ENCODE measurements around the gene SLC1A3. TPM values are rescaled to one million over a fixed set of nuclear protein-coding genes. Genes with fewer than 3 reads are reported as not detected.

The SLC1A3 gene
- total and polyA plus RNA-seq, 10 of the 15 experiments (the other 5 are each of a cell fraction or from before 2014, with no cell fraction given) = 0.23 to 4.4 (median 3.3) TPM

DNA sequence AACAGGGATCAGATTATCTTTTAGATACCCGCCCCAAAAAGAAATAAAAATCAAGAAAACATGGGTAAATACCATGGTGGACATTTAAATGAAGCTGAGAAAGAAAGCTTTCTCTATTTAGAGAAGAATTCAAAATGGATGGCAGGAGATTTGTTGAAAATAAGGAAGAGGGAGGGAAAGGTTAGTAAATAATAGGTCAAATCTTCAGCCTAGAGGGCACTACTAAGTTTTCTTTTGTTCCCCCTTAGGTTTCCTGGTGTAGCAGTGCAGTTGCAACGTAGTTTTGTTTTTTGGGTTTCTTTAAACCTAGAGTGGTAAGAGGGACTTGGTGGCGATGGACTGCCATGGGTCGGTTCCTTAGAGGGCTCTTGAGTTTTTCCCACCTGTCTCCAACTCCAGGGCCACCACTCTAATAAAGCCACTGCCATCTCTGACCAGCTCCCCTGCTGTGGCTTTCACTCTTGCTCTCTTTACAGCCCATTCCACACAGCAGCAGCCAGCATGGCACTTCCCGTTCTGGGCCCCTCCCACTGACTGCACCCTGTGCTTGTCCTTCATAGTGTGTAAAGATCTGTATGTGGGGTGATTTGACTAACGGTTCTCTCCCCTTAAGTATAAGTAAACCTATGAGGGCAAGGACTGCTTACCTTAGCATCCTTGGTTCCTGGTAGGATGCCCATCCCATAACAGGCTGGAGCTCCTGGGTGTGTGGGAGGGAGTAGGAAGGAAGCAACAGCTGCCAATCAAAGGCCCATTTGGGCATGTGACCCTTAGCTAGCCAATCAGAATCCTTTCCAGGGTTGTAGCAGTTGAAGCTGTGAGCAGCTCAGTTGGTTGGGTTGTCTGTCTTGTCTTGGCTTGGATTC lies 118.3 kb downstream of the SLC1A3 start (continued):
- TF ChIP-seq, protein P1, sequence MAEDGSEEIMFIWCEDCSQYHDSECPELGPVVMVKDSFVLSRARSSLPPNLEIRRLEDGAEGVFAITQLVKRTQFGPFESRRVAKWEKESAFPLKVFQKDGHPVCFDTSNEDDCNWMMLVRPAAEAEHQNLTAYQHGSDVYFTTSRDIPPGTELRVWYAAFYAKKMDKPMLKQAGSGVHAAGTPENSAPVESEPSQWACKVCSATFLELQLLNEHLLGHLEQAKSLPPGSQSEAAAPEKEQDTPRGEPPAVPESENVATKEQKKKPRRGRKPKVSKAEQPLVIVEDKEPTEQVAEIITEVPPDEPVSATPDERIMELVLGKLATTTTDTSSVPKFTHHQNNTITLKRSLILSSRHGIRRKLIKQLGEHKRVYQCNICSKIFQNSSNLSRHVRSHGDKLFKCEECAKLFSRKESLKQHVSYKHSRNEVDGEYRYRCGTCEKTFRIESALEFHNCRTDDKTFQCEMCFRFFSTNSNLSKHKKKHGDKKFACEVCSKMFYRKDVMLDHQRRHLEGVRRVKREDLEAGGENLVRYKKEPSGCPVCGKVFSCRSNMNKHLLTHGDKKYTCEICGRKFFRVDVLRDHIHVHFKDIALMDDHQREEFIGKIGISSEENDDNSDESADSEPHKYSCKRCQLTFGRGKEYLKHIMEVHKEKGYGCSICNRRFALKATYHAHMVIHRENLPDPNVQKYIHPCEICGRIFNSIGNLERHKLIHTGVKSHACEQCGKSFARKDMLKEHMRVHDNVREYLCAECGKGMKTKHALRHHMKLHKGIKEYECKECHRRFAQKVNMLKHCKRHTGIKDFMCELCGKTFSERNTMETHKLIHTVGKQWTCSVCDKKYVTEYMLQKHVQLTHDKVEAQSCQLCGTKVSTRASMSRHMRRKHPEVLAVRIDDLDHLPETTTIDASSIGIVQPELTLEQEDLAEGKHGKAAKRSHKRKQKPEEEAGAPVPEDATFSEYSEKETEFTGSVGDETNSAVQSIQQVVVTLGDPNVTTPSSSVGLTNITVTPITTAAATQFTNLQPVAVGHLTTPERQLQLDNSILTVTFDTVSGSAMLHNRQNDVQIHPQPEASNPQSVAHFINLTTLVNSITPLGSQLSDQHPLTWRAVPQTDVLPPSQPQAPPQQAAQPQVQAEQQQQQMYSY (CRISPR knock-in tag; IDR thresholded peaks at IDR 0.05) = no peak
- TF ChIP-seq, protein P2, sequence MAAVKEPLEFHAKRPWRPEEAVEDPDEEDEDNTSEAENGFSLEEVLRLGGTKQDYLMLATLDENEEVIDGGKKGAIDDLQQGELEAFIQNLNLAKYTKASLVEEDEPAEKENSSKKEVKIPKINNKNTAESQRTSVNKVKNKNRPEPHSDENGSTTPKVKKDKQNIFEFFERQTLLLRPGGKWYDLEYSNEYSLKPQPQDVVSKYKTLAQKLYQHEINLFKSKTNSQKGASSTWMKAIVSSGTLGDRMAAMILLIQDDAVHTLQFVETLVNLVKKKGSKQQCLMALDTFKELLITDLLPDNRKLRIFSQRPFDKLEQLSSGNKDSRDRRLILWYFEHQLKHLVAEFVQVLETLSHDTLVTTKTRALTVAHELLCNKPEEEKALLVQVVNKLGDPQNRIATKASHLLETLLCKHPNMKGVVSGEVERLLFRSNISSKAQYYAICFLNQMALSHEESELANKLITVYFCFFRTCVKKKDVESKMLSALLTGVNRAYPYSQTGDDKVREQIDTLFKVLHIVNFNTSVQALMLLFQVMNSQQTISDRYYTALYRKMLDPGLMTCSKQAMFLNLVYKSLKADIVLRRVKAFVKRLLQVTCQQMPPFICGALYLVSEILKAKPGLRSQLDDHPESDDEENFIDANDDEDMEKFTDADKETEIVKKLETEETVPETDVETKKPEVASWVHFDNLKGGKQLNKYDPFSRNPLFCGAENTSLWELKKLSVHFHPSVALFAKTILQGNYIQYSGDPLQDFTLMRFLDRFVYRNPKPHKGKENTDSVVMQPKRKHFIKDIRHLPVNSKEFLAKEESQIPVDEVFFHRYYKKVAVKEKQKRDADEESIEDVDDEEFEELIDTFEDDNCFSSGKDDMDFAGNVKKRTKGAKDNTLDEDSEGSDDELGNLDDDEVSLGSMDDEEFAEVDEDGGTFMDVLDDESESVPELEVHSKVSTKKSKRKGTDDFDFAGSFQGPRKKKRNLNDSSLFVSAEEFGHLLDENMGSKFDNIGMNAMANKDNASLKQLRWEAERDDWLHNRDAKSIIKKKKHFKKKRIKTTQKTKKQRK (IDR thresholded peaks at IDR 0.05; ENCODE audit: low read depth, low read length) = no peak

DNA sequence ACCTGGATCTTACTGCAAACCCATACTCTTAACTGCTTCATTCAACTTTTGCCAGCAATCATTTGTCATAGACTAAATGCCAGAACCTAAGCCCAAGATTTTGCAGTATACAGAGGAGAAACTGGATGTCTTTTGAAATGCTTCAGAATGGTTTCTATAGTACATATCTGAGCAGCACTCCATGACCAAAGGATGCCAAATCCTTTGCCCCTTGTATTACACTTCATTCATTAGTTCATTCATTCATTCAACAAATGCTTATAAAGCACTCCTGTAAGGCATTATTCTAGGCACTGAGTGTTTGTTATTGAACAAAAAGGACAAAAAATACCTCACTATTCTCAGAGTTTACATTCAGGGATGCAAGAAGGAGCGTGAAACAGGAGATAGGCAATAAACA lies 119.9 kb downstream of the SLC1A3 start:
- ChIA-PET SMC1A (ENCODE audit: uncharacterized antibody, unreplicated experiment) (no interaction called here), CTCF (interaction anchor here (1.5 to 1.9 kb wide), 2 partner anchors 13 to 142 kb away, joined by 3 to 8 read pairs; no protein-coding TSS in a partner anchor), POLR2A (no interaction called here), RAD21 (ENCODE audit: unreplicated experiment) (no interaction called here)
- Histone ChIP-seq H3K4me1 (ENCODE audit: control insufficient read depth, insufficient read depth, low read length) (peaks cover 34% of the 10 kb centered on the region), H3K4me2 (ENCODE audit: control insufficient read depth, insufficient read depth) (no peak overlapping the region), H3K4me3 (no peak overlapping the region), H3K9ac (ENCODE audit: control insufficient read depth, insufficient read depth, low read length) (no peak overlapping the region), H3K36me3 (ENCODE audit: control insufficient read depth in 2 of 2, insufficient read depth in 2 of 2, low read length in 1 of 2) (no peaks in the 10 kb centered on the region), H2AFZ (ENCODE audit: control insufficient read depth, low read depth, low read length) (no peak overlapping the region), H3K27ac (ENCODE audit: control insufficient read depth, insufficient read depth) (no peak overlapping the region), H3K27me3 (replicated peaks in 1 of 2; ENCODE audit: control insufficient read depth in 2 of 2, insufficient read depth in 2 of 2, low read length in 1 of 2) (no peaks in the 10 kb centered on the region), H4K20me1 (ENCODE audit: control insufficient read depth, insufficient read depth) (no peaks in the 10 kb centered on the region), H3K79me2 (ENCODE audit: control insufficient read depth, insufficient read depth, low read length) (peaks cover 22% of the 10 kb centered on the region), H3K9me3 (replicated peaks; ENCODE audit: control insufficient read depth, insufficient read depth, low read length) (no peaks in the 10 kb centered on the region)
- FAIRE-seq (no peak), DNase-seq (ENCODE audit: low read depth, low spot score) (no peak), ATAC-seq (no peak)
- TF ChIP-seq ZNF207 (IDR thresholded peaks at IDR 0.05; ENCODE audit: borderline replicate concordance) = no peak
- peak; percentile 87 for TF ChIP-seq ZNF24 (IDR thresholded peaks at IDR 0.05)
- in situ Hi-C loops (cut with MboI) = no loop called here
- intact Hi-C loops (cut with micrococcal nuclease; ENCODE audit: unreplicated experiment) = loop anchor here (10.0 kb wide), 1 partner anchor 478 kb away; no protein-coding TSS in a partner anchor
- WGBS (ENCODE audit: insufficient coverage, insufficient replicate concordance, low lambda C conversion rate, missing lambda C conversion rate) = 59% methylated on average over 1 of the region's 1 CpG
- BruUV-seq (replicated peaks) = no TSS peak
